Measurements from ENCODE around the gene TGM3. TPM values are rescaled to one million over a fixed set of nuclear protein-coding genes. Genes with fewer than 3 reads are reported as not detected.

TGM3 gene
- total and polyA plus RNA-seq, 2 donors (not counting 1 experiment from before 2014, with no cell fraction given): under 0.01 TPM; not detected in 1

GRCh38 chr20:2331106-2331505 is 35.3 kb downstream of the TGM3 start:
- no peak for DNase-seq (ENCODE audit: low read depth in 2 of 2)
- Histone ChIP-seq H3K27ac (ENCODE audit: insufficient read depth, low read length) (no peak overlapping the region), H3K4me2 (ENCODE audit: extremely low read depth, insufficient read depth, low read length) (no peak overlapping the region)

GRCh38 chr20:2331901-2332565 is 36.2 kb downstream of the TGM3 start:
- H3K9ac ChIP-seq (ENCODE audit: insufficient read depth, low read length): no peak overlapping the region
- H4K20me1 ChIP-seq (ENCODE audit: control insufficient read depth, extremely low read depth, insufficient read depth, low read length): no peaks in the 10 kb centered on the region
- no peaks in the 10 kb centered on the region for H3K79me2 ChIP-seq (ENCODE audit: control insufficient read depth, insufficient read depth, low read length)
- no peak overlapping the region for H2AFZ ChIP-seq (ENCODE audit: low read length)
- H3K4me2 ChIP-seq (ENCODE audit: extremely low read depth, insufficient read depth, low read length): no peak overlapping the region
- TF ChIP-seq EZH2 (IDR thresholded peaks at IDR 0.05; ENCODE audit: low read length, missing control alignments) (no peak), CTCF (conservative IDR thresholded peaks at IDR 0.05 in 1 of 2, IDR thresholded peaks at IDR 0.05 in 1 of 2; ENCODE audit: low read depth in 1 of 2, low read length in 2 of 2) (no peak)
- no peak for DNase-seq (ENCODE audit: low read depth in 2 of 2)
- H3K27me3 ChIP-seq (ENCODE audit: control insufficient read depth, insufficient read depth, low read length): no peaks in the 10 kb centered on the region
- no peaks in the 10 kb centered on the region for H3K4me1 ChIP-seq (ENCODE audit: control insufficient read depth, extremely low read depth, insufficient read depth, low read length)
- no peaks in the 10 kb centered on the region for H3K36me3 ChIP-seq (ENCODE audit: control insufficient read depth, insufficient read depth, low read length)
- H3K9me3 ChIP-seq (ENCODE audit: control insufficient read depth, insufficient read depth, low read depth, low read length): no peaks in the 10 kb centered on the region
- no peak overlapping the region for H3K27ac ChIP-seq (ENCODE audit: insufficient read depth, low read length)
- no peak overlapping the region for H3K4me3 ChIP-seq (replicated peaks in 1 of 4; ENCODE audit: control extremely low read depth in 1 of 4, insufficient read depth in 1 of 4, low read depth in 3 of 4, low read length in 4 of 4)

More at GRCh38 chr20:2331106-2331505, 35.3 kb downstream of the TGM3 start:
- Histone ChIP-seq H2AFZ (ENCODE audit: low read length) (no peak overlapping the region), H3K9ac (ENCODE audit: insufficient read depth, low read length) (no peak overlapping the region), H4K20me1 (ENCODE audit: control insufficient read depth, extremely low read depth, insufficient read depth, low read length) (no peaks in the 10 kb centered on the region), H3K79me2 (ENCODE audit: control insufficient read depth, insufficient read depth, low read length) (no peaks in the 10 kb centered on the region), H3K27me3 (ENCODE audit: control insufficient read depth, insufficient read depth, low read length) (no peaks in the 10 kb centered on the region), H3K4me3 (replicated peaks in 1 of 4; ENCODE audit: control extremely low read depth in 1 of 4, insufficient read depth in 1 of 4, low read depth in 3 of 4, low read length in 4 of 4) (no peak overlapping the region), H3K9me3 (ENCODE audit: control insufficient read depth, insufficient read depth, low read depth, low read length) (no peaks in the 10 kb centered on the region), H3K4me1 (ENCODE audit: control insufficient read depth, extremely low read depth, insufficient read depth, low read length) (no peaks in the 10 kb centered on the region), H3K36me3 (ENCODE audit: control insufficient read depth, insufficient read depth, low read length) (no peaks in the 10 kb centered on the region)
- TF ChIP-seq EZH2 (IDR thresholded peaks at IDR 0.05; ENCODE audit: low read length, missing control alignments) (no peak), CTCF (conservative IDR thresholded peaks at IDR 0.05 in 1 of 2, IDR thresholded peaks at IDR 0.05 in 1 of 2; ENCODE audit: low read depth in 1 of 2, low read length in 2 of 2) (no peak)

- Histone ChIP-seq H3K4me3 (replicated peaks in 1 of 4; ENCODE audit: control extremely low read depth in 1 of 4, insufficient read depth in 1 of 4, low read depth in 3 of 4, low read length in 4 of 4) (no peak overlapping the region), H3K27ac (ENCODE audit: insufficient read depth, low read length) (no peak overlapping the region), H3K9ac (ENCODE audit: insufficient read depth, low read length) (no peak overlapping the region), H4K20me1 (ENCODE audit: control insufficient read depth, extremely low read depth, insufficient read depth, low read length) (no peaks in the 10 kb centered on the region), H3K36me3 (ENCODE audit: control insufficient read depth, insufficient read depth, low read length) (no peaks in the 10 kb centered on the region), H3K9me3 (ENCODE audit: control insufficient read depth, insufficient read depth, low read depth, low read length) (no peaks in the 10 kb centered on the region), H3K4me1 (ENCODE audit: control insufficient read depth, extremely low read depth, insufficient read depth, low read length) (no peaks in the 10 kb centered on the region), H3K27me3 (ENCODE audit: control insufficient read depth, insufficient read depth, low read length) (no peaks in the 10 kb centered on the region), H3K4me2 (ENCODE audit: extremely low read depth, insufficient read depth, low read length) (no peak overlapping the region), H2AFZ (ENCODE audit: low read length) (no peak overlapping the region), H3K79me2 (ENCODE audit: control insufficient read depth, insufficient read depth, low read length) (no peaks in the 10 kb centered on the region)
- TF ChIP-seq EZH2 (IDR thresholded peaks at IDR 0.05; ENCODE audit: low read length, missing control alignments) (no peak), CTCF (conservative IDR thresholded peaks at IDR 0.05 in 1 of 2, IDR thresholded peaks at IDR 0.05 in 1 of 2; ENCODE audit: low read depth in 1 of 2, low read length in 2 of 2) (no peak)
- no peak for DNase-seq (ENCODE audit: low read depth in 2 of 2)
These were observed 36.9 kb downstream of the TGM3 start for GRCh38 chr20:2332711-2333110.
